HG03039 (cell line): ENCODE data around the gene CPNE5.

Experiments
- ATAC-seq: cut with Tn5 transposase; IDR thresholded peaks from one replicate; pipeline ENCODE4 v1.9.1; 2021; ENCODE audit warnings: mild to moderate bottlenecking, moderate library complexity; ENCODE audit not compliant: unreplicated experiment

Gene CPNE5

GRCh38 chr6:36769183-36769675, 70.0 kb downstream of the CPNE5 start:
- ATAC-seq = no peak

GRCh38 chr6:36766399-36766945, 72.8 kb downstream of the CPNE5 start:
- ATAC-seq = no peak

- ATAC-seq = no peak
Measured at GRCh38 chr6:36765594-36766398, 73.4 kb downstream of the CPNE5 start.

DNA sequence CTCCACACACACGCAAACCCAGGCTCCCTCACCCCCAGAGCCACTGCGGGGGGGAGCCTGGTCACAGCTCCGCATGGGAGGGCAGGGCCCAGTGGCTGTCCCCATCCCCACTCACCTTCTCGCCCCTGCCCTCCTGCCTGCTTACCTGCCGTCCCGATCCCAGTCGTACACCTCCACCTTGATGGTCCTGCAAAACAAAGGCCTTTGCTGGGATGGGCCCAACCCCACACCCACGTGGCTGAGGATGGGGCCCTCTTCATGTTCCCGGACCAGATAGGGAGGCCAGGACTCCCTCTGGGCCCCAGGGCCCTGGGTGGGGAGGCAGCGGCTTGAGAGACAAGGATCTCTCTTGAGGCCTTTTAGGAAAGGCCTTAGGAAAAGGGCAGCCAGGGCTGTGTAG, 74.1 kb downstream of the CPNE5 start:
- ATAC-seq = no peak

DNA sequence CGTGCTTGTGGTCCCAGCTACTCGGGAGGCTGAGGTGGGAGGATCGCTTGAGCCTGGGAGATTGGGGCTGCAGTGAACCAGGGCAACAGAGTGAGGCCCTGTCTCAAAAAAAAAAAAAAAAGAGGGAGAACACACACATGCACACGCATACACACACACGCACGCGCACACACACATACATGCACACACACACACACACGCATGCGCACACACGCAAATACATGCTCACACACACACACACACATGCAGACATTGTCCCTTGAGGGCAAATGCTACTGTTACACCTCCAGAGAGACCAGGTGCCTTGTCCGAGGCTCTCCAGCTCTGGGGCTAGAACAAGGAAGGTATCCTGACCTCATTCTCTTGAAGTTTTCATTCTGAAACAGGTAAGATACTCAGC, 77.1 kb downstream of the CPNE5 start:
- ATAC-seq = no peak

GRCh38 chr6:36760685-36761435, 78.4 kb downstream of the CPNE5 start:
- ATAC-seq = no peak

DNA sequence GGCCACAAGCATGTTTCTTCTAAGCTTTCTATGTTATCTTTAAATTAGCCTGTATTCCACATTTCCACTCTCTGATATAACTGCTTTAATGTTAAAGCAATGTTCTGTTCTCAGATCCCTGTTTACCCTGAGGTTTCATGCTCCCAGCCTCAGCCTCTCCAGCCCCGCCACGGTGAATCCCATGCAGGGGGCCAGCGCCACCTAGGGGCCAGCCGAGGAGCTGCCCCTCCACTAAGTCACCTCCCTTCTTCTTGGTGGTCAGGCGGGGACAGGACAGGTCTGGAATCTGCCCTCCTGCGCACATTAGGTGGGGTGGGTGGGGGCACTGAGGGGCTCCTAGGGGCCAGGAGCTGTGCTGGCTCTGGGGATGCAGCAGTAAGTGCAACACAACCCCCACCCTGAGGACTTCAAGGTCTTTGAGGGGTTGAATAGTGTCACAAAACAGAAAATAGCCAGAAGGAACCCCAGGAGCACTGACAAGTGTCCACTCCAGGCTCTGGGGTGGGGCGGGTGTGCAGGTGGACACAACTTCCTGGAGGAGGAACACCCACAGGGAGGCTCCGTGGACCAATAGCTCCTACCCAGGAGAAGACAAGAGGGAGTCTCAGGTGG, 80.0 kb downstream of the CPNE5 start:
- no peak for ATAC-seq

- ATAC-seq = no peak
Measured at GRCh38 chr6:36758516-36759147, 80.6 kb downstream of the CPNE5 start.

DNA sequence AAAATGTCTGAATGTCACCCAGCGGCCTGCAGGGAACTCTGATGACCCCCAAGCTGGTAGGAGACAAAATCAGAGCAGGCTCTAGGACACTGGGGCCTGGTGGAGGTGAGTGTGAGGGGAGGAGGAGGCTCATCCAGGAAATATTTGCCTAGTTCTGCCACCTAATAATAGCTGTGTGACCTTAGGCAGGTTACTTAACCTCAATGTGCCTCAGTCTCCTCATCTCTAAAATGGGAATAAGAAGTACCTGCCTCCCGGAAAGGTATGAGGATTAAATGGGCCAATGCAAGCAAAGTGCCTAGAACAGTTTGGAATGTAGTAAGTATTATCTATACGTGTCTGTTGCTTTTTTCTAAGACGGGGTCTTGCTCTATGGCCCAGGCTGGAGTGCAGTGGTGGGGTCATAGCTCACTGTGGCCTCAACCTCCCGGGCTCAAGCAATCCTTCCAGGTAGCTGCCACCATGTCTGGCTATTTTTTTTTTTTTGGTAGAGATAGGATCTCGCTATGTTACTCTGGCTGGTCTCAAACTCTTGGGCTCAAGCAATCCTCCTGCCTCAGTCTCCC, 81.2 kb downstream of the CPNE5 start:
- ATAC-seq = no peak

GRCh38 chr6:36757206-36757605, 82.0 kb downstream of the CPNE5 start:
- ATAC-seq = no peak

- no peak for ATAC-seq
Measured at GRCh38 chr6:36756786-36757185, 82.5 kb downstream of the CPNE5 start.

- ATAC-seq = peak; percentile 45
Measured at GRCh38 chr6:36755435-36756348, 83.6 kb downstream of the CPNE5 start.

DNA sequence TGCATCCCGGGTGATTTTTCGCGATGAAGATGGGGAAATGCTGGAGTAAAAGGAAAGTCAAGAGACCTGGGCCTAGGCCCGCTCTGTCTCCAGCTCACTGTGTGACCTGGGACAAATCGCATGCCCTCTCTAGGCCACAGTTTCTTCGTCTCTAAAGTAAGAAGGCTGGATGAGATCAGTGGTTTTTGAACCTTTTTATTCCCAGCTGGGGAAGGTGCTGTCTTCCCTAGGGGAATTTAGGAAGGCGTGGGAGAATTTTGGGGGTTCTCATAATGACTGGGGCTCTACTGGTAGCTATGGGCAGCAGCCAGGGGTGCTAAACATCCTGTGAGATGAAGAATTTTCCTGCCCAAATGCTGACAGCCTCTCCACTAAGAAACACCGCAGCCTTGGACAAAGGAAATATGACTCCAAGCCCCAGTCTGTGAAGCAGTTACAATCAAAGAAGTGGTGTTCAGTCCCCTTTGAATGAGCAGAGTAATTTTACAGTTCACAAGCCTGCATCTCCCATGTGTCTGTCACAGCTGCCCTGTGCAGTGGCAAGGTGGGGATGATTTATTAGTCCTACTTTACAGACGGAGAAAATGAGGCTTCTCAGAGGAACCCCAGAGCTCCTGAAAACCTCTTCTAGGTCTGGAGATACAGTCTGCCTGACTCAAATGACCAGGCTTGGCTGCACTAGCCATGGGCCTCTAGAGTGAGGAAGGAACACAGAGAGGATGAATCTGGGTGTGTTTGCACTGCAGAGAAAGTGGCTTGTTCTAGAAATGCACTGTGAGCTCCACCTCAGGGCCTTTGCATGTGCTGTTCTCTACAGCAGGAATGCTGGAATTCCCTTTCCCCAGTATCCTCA, 84.4 kb downstream of the CPNE5 start:
- ATAC-seq = no peak

- no peak for ATAC-seq
Measured at GRCh38 chr6:36753671-36754405, 85.4 kb downstream of the CPNE5 start.

- ATAC-seq = no peak
Measured at GRCh38 chr6:36752886-36753506, 86.2 kb downstream of the CPNE5 start.

- no peak for ATAC-seq
Measured at GRCh38 chr6:36752187-36752885, 86.9 kb downstream of the CPNE5 start.

GRCh38 chr6:36751833-36752186, 87.4 kb downstream of the CPNE5 start:
- ATAC-seq = no peak
